ENCODE results near the gene BPGM.

The BPGM gene

GRCh38 chr7:134699021-134699818 is 52.6 kb downstream of the BPGM start:
- DNase-seq: no peak

GRCh38 chr7:134699899-134700298 is 53.2 kb downstream of the BPGM start:
- no peak for DNase-seq

- DNase-seq: no peak
Measured at GRCh38 chr7:134701272-134701671, 54.6 kb downstream of the BPGM start.

GRCh38 chr7:134702366-134703240 is 56.0 kb downstream of the BPGM start:
- DNase-seq: no peak

- no peak for DNase-seq
Measured at GRCh38 chr7:134703241-134703594, 56.6 kb downstream of the BPGM start.

- no peak for DNase-seq
Measured at GRCh38 chr7:134703782-134704181, 57.1 kb downstream of the BPGM start.

- no peak for DNase-seq
Measured at GRCh38 chr7:134704827-134705226, 58.2 kb downstream of the BPGM start.

GRCh38 chr7:134705716-134706115 is 59.1 kb downstream of the BPGM start:
- no peak for DNase-seq

- no peak for DNase-seq
Measured at GRCh38 chr7:134706468-134706867, 59.8 kb downstream of the BPGM start.

- DNase-seq: no peak
Measured at GRCh38 chr7:134707663-134708378, 61.2 kb downstream of the BPGM start.

- no peak for DNase-seq
Measured at GRCh38 chr7:134708692-134709091, 62.0 kb downstream of the BPGM start.

GRCh38 chr7:134709197-134709596 is 62.5 kb downstream of the BPGM start:
- DNase-seq: no peak

GRCh38 chr7:134710511-134710853 is 63.8 kb downstream of the BPGM start:
- DNase-seq: peak; percentile 65

- peak; percentile 69 for DNase-seq
Measured at GRCh38 chr7:134710854-134711624, 64.4 kb downstream of the BPGM start.

- no peak for DNase-seq
Measured at GRCh38 chr7:134712196-134712595, 65.5 kb downstream of the BPGM start.

- no peak for DNase-seq
Measured at GRCh38 chr7:134714470-134715205, 68.0 kb downstream of the BPGM start.

GRCh38 chr7:134718211-134718875 is 71.7 kb downstream of the BPGM start:
- DNase-seq: no peak

- DNase-seq: no peak
Measured at GRCh38 chr7:134720091-134720935, 73.7 kb downstream of the BPGM start.

- no peak for DNase-seq
Measured at GRCh38 chr7:134721171-134721570, 74.5 kb downstream of the BPGM start.

GRCh38 chr7:134722786-134723322 is 76.2 kb downstream of the BPGM start:
- no peak for DNase-seq

All from activated CD8-positive, alpha-beta memory T cell treated with anti-CD3 and anti-CD28 coated beads, Interleukin-2, amount 50 U/mL, for 48 hours (primary cell).